Progenitor cell of endocrine pancreas (in vitro differentiated cells): Measurements from ENCODE around the gene CEP63. TPM values are rescaled to one million over a fixed set of nuclear protein-coding genes. Genes with fewer than 3 reads are reported as not detected.
"Not testable (repeated sequence)": the region's sequence is repeated elsewhere in the genome, so short reads cannot be mapped to it uniquely, and the experiment has no call there.

ENCODE experiments used
- DNase-seq: peaks from one replicate; pipeline ENCODE4 v3.0.0; 2021; ENCODE audit warnings: low spot score; ENCODE audit not compliant: unreplicated experiment
- H3K27ac Mint-ChIP-seq: 2 replicates; pipeline ENCODE4 v1.8.0; 2021; ENCODE audit warnings: mild to moderate bottlenecking, moderate library complexity, mixed read lengths
- H3K27me3 Mint-ChIP-seq: 2 replicates; pipeline ENCODE4 v1.8.0; 2021; ENCODE audit warnings: mixed read lengths
- H3K36me3 Mint-ChIP-seq: 2 replicates; pipeline ENCODE4 v1.8.0; 2022; ENCODE audit warnings: mixed read lengths; ENCODE audit not compliant: insufficient read depth
- H3K4me1 Mint-ChIP-seq: 2 replicates; pipeline ENCODE4 v1.8.0; 2021; ENCODE audit warnings: low read depth, mixed read lengths
- H3K4me3 Mint-ChIP-seq: 2 replicates; pipeline ENCODE4 v1.8.0; 2021; ENCODE audit warnings: low read depth, mild to moderate bottlenecking, moderate library complexity, mixed read lengths
- H3K9me3 Mint-ChIP-seq: 2 replicates; pipeline ENCODE4 v1.8.0; 2021; ENCODE audit warnings: low read depth, mixed read lengths
- total RNA-seq: library from RNA; stranded (reverse); gene quantifications from 2 replicates; pipeline ENCODE4 v1.2.1, GENCODE V29; 2021
- TF ChIP-seq, protein P1 (sequence below): fragments of 200-600 bp; sonication (generic); IDR thresholded peaks from one replicate; pipeline ENCODE4 v1.5.0; 2021; ENCODE audit warnings: antibody characterized with exemption, mild to moderate bottlenecking; ENCODE audit not compliant: unreplicated experiment

The CEP63 gene
- total RNA-seq, 1 donor from 2014 or later = 25.7 TPM

DNA sequence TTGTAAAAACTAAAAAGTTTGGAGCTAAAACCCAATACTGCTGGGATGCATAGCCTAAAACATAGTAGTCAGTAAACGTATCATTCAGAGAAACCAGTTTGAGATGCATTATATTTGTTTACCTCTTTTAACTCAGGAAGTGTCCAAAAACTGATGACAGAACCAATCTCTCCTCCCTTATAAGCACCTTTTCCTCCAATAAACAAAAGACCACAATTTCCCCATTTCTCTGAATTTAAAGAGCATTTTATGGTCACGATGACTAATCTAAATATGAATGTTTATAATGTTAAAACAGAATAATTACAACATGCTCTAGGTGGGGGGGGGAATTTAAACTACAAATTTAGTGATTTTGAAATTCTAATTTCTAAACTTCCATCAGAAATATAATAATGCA is 58.5 kb downstream of the CEP63 start:
- Mint-ChIP-seq H3K27me3 (no peaks in the 10 kb centered on the region), H3K4me3 (no peak overlapping the region), H3K27ac (no peak overlapping the region), H3K4me1 (no peaks in the 10 kb centered on the region), H3K36me3 (peaks cover 12% of the 10 kb centered on the region), H3K9me3 (no peaks in the 10 kb centered on the region)
- no peak for DNase-seq
- TF ChIP-seq, protein P1, sequence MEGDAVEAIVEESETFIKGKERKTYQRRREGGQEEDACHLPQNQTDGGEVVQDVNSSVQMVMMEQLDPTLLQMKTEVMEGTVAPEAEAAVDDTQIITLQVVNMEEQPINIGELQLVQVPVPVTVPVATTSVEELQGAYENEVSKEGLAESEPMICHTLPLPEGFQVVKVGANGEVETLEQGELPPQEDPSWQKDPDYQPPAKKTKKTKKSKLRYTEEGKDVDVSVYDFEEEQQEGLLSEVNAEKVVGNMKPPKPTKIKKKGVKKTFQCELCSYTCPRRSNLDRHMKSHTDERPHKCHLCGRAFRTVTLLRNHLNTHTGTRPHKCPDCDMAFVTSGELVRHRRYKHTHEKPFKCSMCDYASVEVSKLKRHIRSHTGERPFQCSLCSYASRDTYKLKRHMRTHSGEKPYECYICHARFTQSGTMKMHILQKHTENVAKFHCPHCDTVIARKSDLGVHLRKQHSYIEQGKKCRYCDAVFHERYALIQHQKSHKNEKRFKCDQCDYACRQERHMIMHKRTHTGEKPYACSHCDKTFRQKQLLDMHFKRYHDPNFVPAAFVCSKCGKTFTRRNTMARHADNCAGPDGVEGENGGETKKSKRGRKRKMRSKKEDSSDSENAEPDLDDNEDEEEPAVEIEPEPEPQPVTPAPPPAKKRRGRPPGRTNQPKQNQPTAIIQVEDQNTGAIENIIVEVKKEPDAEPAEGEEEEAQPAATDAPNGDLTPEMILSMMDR = no peak

DNA sequence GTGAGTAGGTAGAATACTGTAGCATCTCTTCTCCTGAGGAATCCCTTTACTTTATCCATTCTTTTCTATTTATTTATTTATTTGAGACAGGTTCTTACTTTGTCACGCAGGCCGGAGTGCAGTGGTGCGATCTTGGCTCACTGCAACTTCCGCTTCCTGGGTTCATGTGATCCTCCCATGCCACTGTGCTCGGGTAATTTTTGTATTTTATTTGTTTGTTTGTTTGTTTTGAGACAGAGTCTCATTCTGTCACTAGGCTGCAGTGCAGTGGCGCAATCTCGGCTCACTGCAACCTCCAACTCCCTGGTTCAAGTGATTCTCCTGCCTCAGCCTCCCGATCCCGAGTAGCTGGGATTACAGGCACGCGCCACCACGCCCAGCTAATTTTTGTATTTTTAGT is 58.9 kb downstream of the CEP63 start:
- H3K36me3 Mint-ChIP-seq = peaks cover 12% of the 10 kb centered on the region
- not testable (repeated sequence) for H3K9me3 Mint-ChIP-seq, H3K27ac Mint-ChIP-seq, H3K27me3 Mint-ChIP-seq, DNase-seq, H3K4me3 Mint-ChIP-seq, H3K4me1 Mint-ChIP-seq

DNA sequence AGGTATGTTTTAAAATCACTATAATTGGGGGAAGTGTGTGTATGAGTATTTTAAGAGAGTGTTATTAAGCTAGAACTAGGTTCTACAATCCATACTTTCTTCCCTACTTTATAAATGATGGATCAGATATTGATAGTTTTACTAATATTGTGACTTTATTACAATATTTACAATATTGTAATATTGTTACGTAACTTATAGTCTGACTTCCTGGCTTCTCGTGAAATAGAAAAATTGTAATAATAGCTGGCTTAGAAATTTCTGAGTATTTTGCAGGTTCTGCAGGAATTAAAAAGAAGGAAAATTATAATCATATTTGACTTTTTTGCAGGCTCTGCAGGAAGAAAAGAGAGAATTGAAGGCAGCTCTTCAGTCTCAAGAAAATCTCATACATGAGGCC is 60.0 kb downstream of the CEP63 start:
- H3K4me1 Mint-ChIP-seq = no peaks in the 10 kb centered on the region
- DNase-seq = no peak
- peaks cover 15% of the 10 kb centered on the region for H3K36me3 Mint-ChIP-seq
- TF ChIP-seq, protein P1 = no peak
- no peak overlapping the region for H3K4me3 Mint-ChIP-seq
- no peaks in the 10 kb centered on the region for H3K9me3 Mint-ChIP-seq
- H3K27ac Mint-ChIP-seq = no peak overlapping the region
- no peaks in the 10 kb centered on the region for H3K27me3 Mint-ChIP-seq

DNA sequence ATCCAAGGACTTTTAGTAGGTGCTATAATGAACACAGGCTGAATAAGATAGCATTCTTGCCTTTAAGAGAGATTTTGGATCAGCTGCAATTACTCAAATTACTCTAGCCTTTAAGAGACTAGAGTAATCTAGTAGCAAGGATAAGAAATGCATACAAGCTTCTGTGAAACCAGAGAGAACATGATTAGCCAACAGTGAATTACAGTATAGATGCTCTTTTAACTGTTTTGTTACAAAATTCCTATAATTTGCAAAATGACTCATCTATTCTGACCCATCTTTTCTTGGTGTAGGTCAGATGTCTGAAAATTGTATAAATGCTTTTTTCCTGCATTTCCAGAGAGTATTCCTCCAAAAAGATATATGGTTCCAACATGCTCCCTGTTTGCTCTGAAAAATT is 66.9 kb downstream of the CEP63 start:
- TF ChIP-seq, protein P1 = no peak
- no peak for DNase-seq
- H3K36me3 Mint-ChIP-seq = peaks cover 23% of the 10 kb centered on the region

DNA sequence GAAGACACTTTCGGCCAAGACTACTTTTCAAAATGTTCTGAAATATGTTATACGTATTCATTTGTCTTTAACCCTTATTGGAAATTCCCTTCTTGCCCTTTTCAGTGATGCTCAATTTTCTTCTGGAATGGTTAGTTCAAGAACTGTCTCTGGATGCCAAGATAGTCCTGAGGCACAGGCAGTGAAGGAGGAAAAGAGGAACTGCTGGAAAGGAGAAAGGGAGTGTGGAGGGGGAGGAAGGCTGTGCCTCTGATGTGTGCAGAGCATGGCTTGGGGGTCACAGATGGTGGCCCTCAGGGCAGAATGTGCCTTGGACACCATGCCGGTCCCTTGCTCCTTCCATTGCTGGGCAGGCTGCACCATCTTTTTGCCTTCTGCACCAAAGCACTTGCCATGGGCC is 73.7 kb downstream of the CEP63 start:
- Mint-ChIP-seq H3K9me3 (no peaks in the 10 kb centered on the region), H3K27me3 (no peaks in the 10 kb centered on the region), H3K36me3 (peaks cover 14% of the 10 kb centered on the region), H3K4me1 (peaks cover 3% of the 10 kb centered on the region), H3K4me3 (no peak overlapping the region), H3K27ac (no peak overlapping the region)
- no peak for DNase-seq
- TF ChIP-seq, protein P1 = no peak

More for the DNA sequence above, 66.9 kb downstream of the CEP63 start:
- H3K27me3 Mint-ChIP-seq = no peaks in the 10 kb centered on the region
- no peak overlapping the region for H3K4me3 Mint-ChIP-seq
- H3K27ac Mint-ChIP-seq = no peak overlapping the region
- no peaks in the 10 kb centered on the region for H3K9me3 Mint-ChIP-seq
- peaks cover 1% of the 10 kb centered on the region for H3K4me1 Mint-ChIP-seq

DNA sequence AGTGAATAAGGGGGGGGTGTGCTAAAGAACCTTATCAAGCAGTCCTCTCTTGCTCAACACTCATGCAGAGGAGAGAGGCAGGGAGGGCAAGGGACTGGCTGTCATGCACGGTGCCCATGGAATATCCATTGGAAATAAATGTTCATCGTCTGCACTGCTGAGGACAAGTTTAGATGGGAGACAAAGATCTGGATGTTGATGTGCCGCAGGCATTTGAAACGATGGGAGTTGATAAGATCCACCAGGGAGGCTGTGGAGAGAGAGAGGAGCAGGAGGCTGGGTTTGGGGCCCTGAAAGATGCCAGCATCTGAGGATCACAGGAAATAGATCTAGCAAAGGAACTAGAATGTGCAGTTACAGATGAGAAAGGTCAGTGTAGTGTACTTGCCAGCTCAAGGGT is 76.2 kb downstream of the CEP63 start:
- Mint-ChIP-seq H3K27me3 (no peaks in the 10 kb centered on the region), H3K4me3 (no peak overlapping the region), H3K27ac (no peak overlapping the region), H3K4me1 (peaks cover 3% of the 10 kb centered on the region), H3K36me3 (peaks cover 14% of the 10 kb centered on the region), H3K9me3 (no peaks in the 10 kb centered on the region)
- DNase-seq = no peak
- TF ChIP-seq, protein P1 = no peak
